H1 (cell line): Measurements from ENCODE around the gene EPB41L1.

Experiments used
- NANOG ChIP-seq: IDR thresholded peaks from 2 replicates; pipeline ENCODE4 v1.6.1; 2011; ENCODE audit warnings: low read length, low read depth, mild to moderate bottlenecking, inconsistent platforms; ENCODE audit not compliant: insufficient read depth, poor library complexity, severe bottlenecking
- SP1 ChIP-seq: IDR thresholded peaks from 2 replicates; pipeline ENCODE4 v1.6.1; 2011; ENCODE audit warnings: low read depth, low read length

- no peak for TF ChIP-seq NANOG
- no peak for TF ChIP-seq SP1
Observed at GRCh38 chr20:36113566-36114250, 40.8 kb upstream of the EPB41L1 start.
